GM23338 (cell line): Measurements from ENCODE around the gene B4GAT1. TPM values are rescaled to one million over a fixed set of nuclear protein-coding genes. Genes with fewer than 3 reads are reported as not detected.
A peak's percentile ranks its signal among the peaks of the same experiment; 100 is the strongest.
"Not testable (repeated sequence)": the region's sequence is repeated elsewhere in the genome, so short reads cannot be mapped to it uniquely, and the experiment has no call there.

ENCODE experiments used
- ATAC-seq: fragments of 200-7000 bp; cut with Tn5 transposase; 3 replicates; pipeline ENCODE4 v1.9.1; 2020
- DNase-seq: peaks from one replicate; pipeline ENCODE4 v3.0.0-alpha.2; 2015; ENCODE audit warnings: low spot score
- H2AFZ ChIP-seq: fragments of 200-600 bp; sonication (generic); 2 replicates; pipeline ENCODE4 v1.8.0; 2016; ENCODE audit warnings: antibody characterized with exemption, mild to moderate bottlenecking, moderate library complexity
- H3F3A ChIP-seq: fragments of 200-600 bp; sonication (generic); replicated peaks from 2 replicates; pipeline ENCODE4 v1.8.0; 2017; ENCODE audit warnings: antibody characterized with exemption, mixed run types, low read depth
- H3K27ac ChIP-seq: fragments of 200-600 bp; sonication (generic); 2 replicates; pipeline ENCODE4 v1.6.1; 2016; ENCODE audit warnings: low read depth
- H3K27me3 ChIP-seq: fragments of 200-600 bp; sonication (generic); 2 replicates; pipeline ENCODE4 v1.8.0; 2016; ENCODE audit warnings: mild to moderate bottlenecking, mixed run types, moderate library complexity; ENCODE audit not compliant: insufficient read depth
- H3K36me3 ChIP-seq: fragments of 200-600 bp; sonication (generic); 2 replicates; pipeline ENCODE4 v1.8.0; 2016; ENCODE audit warnings: mild to moderate bottlenecking; ENCODE audit not compliant: insufficient read depth
- H3K4me1 ChIP-seq: fragments of 200-600 bp; sonication (generic); 2 replicates; pipeline ENCODE4 v1.8.0; 2016; ENCODE audit warnings: mild to moderate bottlenecking, moderate library complexity; ENCODE audit not compliant: insufficient read depth
- H3K4me2 ChIP-seq: fragments of 200-600 bp; sonication (generic); 2 replicates; pipeline ENCODE4 v1.7.1; 2017; ENCODE audit warnings: mixed run types
- H3K4me3 ChIP-seq: fragments of 200-600 bp; sonication (generic); 2 replicates; pipeline ENCODE4 v1.6.1; 2016; ENCODE audit warnings: mixed run types
- H3K79me2 ChIP-seq: fragments of 200-600 bp; sonication (generic); replicated peaks from 2 replicates; pipeline ENCODE4 v1.8.0; 2017; ENCODE audit warnings: mild to moderate bottlenecking; ENCODE audit not compliant: insufficient read depth
- H3K9me2 ChIP-seq: fragments of 200-600 bp; sonication (generic); 2 replicates; pipeline ENCODE4 v1.8.0; 2017; ENCODE audit not compliant: insufficient read depth
- H4K20me1 ChIP-seq: fragments of 200-600 bp; sonication (generic); replicated peaks from 2 replicates; pipeline ENCODE4 v1.8.0; 2017; ENCODE audit warnings: mild to moderate bottlenecking; ENCODE audit not compliant: insufficient read depth
- H3K27ac Mint-ChIP-seq: 2 replicates; pipeline ENCODE4 v1.8.0; 2020; ENCODE audit warnings: inconsistent platforms, mild to moderate bottlenecking, moderate library complexity, mixed read lengths
- H3K27me3 Mint-ChIP-seq: 3 replicates; pipeline ENCODE4 v1.8.0; 2022; ENCODE audit warnings: low read depth, mild to moderate bottlenecking, moderate library complexity, mixed read lengths, inconsistent platforms; ENCODE audit not compliant: insufficient read depth, poor library complexity
- H3K36me3 Mint-ChIP-seq: 3 replicates; pipeline ENCODE4 v1.8.0; 2021; ENCODE audit warnings: low read depth, mild to moderate bottlenecking, inconsistent platforms, moderate library complexity, mixed read lengths
- H3K4me1 Mint-ChIP-seq: 3 replicates; pipeline ENCODE4 v1.8.0; 2020; ENCODE audit warnings: mild to moderate bottlenecking, inconsistent platforms, mixed read lengths
- H3K4me3 Mint-ChIP-seq: 3 replicates; pipeline ENCODE4 v1.8.0; 2021; ENCODE audit warnings: moderate library complexity, mild to moderate bottlenecking, inconsistent platforms, mixed read lengths
- H3K9me3 Mint-ChIP-seq: 3 replicates; pipeline ENCODE4 v1.8.0; 2020; ENCODE audit warnings: moderate library complexity, mild to moderate bottlenecking, inconsistent platforms, mixed read lengths
- CREB1 ChIP-seq: fragments of 250-450 bp; sonication (Bioruptor Pico); IDR thresholded peaks from 2 replicates; pipeline ENCODE4 v1.5.0; 2020; ENCODE audit warnings: low read depth, mild to moderate bottlenecking, moderate library complexity
- EZH2 ChIP-seq: fragments of 200-600 bp; sonication (generic); IDR thresholded peaks from one replicate; pipeline ENCODE4 v1.8.0; 2017; ENCODE audit warnings: antibody characterized with exemption, mild to moderate bottlenecking, low read depth; ENCODE audit not compliant: unreplicated experiment
- NANOG ChIP-seq: IDR thresholded peaks from 2 replicates; pipeline ENCODE4 v1.6.1; 2016; ENCODE audit warnings: antibody characterized with exemption, borderline replicate concordance
- POLR2AphosphoS5 ChIP-seq: IDR thresholded peaks from 2 replicates; pipeline ENCODE4 v1.6.1; 2016; ENCODE audit warnings: antibody characterized with exemption, low read depth
- ZNF114 ChIP-seq: fragments of 250-450 bp; sonication (Bioruptor Pico); IDR thresholded peaks from 2 replicates; pipeline ENCODE4 v1.5.0; 2020; ENCODE audit warnings: mild to moderate bottlenecking, moderate library complexity
- ZNF331 ChIP-seq: fragments of 250-450 bp; sonication (Bioruptor Pico); IDR thresholded peaks from 2 replicates; pipeline ENCODE4 v1.5.0; 2020; ENCODE audit warnings: low read depth, mild to moderate bottlenecking, moderate library complexity
- polyA plus RNA-seq: library from polyadenylated mRNA; unstranded; fragments of >200 nt; fragmentation: Nextera tagmentation; extraction: Ambion mirVana; gene quantifications from 2 replicates; pipeline ENCODE4 v1.2.1, GENCODE V29; 2016
- total RNA-seq: library from RNA; depleted of rRNA; stranded (reverse); fragments of >200 nt; shearing (Covaris generic); gene quantifications from 2 replicates; pipeline ENCODE4 v1.2.3, GENCODE V29; 2014
- TF ChIP-seq, protein P1 (sequence below): IDR thresholded peaks from one replicate; pipeline ENCODE4 v1.6.1; 2018; ENCODE audit warnings: antibody characterized with exemption; ENCODE audit not compliant: unreplicated experiment
- TF ChIP-seq, protein P2 (sequence below): fragments of 250-450 bp; sonication (Bioruptor Pico); IDR thresholded peaks from 2 replicates; pipeline ENCODE4 v1.5.0; 2020; ENCODE audit warnings: mild to moderate bottlenecking, moderate library complexity

B4GAT1 gene
- total and polyA plus RNA-seq, 2 experiments from 2014 or later, result 23.5 to 41.9 TPM

DNA sequence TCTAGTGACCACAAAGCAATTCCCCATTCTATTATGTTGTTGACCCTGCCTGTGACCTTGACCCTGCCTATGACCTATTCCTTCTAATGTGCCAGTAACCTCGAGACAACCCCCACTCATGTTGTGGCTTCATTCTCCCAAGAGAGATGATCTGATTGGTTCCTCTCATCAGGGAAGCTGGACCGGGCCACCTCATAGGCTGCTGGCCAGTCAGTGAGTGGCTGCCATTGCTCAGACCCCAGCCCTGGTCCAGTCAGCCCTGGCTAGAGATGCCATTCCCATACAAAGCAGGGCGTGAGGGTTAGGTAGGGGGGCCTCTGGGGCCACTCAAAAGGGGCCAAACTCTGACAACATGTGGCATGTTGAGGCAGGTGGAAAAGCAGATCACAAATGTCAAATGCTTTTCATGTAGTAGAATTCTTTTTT lies 12.2 kb upstream of the B4GAT1 start (continued):
- TF ChIP-seq, protein P1, sequence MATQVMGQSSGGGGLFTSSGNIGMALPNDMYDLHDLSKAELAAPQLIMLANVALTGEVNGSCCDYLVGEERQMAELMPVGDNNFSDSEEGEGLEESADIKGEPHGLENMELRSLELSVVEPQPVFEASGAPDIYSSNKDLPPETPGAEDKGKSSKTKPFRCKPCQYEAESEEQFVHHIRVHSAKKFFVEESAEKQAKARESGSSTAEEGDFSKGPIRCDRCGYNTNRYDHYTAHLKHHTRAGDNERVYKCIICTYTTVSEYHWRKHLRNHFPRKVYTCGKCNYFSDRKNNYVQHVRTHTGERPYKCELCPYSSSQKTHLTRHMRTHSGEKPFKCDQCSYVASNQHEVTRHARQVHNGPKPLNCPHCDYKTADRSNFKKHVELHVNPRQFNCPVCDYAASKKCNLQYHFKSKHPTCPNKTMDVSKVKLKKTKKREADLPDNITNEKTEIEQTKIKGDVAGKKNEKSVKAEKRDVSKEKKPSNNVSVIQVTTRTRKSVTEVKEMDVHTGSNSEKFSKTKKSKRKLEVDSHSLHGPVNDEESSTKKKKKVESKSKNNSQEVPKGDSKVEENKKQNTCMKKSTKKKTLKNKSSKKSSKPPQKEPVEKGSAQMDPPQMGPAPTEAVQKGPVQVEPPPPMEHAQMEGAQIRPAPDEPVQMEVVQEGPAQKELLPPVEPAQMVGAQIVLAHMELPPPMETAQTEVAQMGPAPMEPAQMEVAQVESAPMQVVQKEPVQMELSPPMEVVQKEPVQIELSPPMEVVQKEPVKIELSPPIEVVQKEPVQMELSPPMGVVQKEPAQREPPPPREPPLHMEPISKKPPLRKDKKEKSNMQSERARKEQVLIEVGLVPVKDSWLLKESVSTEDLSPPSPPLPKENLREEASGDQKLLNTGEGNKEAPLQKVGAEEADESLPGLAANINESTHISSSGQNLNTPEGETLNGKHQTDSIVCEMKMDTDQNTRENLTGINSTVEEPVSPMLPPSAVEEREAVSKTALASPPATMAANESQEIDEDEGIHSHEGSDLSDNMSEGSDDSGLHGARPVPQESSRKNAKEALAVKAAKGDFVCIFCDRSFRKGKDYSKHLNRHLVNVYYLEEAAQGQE, result no peak
- TF ChIP-seq EZH2 (no peak), ZNF114 (CRISPR knock-in tag) (no peak), CREB1 (CRISPR knock-in tag) (0 out of 2 replicates have a peak, but pooled peaks have one; percentile 4), POLR2AphosphoS5 (peak; percentile 35; the same call in 1 of the 2 replicates), ZNF331 (no peak), NANOG (no peak)
- TF ChIP-seq, protein P2, sequence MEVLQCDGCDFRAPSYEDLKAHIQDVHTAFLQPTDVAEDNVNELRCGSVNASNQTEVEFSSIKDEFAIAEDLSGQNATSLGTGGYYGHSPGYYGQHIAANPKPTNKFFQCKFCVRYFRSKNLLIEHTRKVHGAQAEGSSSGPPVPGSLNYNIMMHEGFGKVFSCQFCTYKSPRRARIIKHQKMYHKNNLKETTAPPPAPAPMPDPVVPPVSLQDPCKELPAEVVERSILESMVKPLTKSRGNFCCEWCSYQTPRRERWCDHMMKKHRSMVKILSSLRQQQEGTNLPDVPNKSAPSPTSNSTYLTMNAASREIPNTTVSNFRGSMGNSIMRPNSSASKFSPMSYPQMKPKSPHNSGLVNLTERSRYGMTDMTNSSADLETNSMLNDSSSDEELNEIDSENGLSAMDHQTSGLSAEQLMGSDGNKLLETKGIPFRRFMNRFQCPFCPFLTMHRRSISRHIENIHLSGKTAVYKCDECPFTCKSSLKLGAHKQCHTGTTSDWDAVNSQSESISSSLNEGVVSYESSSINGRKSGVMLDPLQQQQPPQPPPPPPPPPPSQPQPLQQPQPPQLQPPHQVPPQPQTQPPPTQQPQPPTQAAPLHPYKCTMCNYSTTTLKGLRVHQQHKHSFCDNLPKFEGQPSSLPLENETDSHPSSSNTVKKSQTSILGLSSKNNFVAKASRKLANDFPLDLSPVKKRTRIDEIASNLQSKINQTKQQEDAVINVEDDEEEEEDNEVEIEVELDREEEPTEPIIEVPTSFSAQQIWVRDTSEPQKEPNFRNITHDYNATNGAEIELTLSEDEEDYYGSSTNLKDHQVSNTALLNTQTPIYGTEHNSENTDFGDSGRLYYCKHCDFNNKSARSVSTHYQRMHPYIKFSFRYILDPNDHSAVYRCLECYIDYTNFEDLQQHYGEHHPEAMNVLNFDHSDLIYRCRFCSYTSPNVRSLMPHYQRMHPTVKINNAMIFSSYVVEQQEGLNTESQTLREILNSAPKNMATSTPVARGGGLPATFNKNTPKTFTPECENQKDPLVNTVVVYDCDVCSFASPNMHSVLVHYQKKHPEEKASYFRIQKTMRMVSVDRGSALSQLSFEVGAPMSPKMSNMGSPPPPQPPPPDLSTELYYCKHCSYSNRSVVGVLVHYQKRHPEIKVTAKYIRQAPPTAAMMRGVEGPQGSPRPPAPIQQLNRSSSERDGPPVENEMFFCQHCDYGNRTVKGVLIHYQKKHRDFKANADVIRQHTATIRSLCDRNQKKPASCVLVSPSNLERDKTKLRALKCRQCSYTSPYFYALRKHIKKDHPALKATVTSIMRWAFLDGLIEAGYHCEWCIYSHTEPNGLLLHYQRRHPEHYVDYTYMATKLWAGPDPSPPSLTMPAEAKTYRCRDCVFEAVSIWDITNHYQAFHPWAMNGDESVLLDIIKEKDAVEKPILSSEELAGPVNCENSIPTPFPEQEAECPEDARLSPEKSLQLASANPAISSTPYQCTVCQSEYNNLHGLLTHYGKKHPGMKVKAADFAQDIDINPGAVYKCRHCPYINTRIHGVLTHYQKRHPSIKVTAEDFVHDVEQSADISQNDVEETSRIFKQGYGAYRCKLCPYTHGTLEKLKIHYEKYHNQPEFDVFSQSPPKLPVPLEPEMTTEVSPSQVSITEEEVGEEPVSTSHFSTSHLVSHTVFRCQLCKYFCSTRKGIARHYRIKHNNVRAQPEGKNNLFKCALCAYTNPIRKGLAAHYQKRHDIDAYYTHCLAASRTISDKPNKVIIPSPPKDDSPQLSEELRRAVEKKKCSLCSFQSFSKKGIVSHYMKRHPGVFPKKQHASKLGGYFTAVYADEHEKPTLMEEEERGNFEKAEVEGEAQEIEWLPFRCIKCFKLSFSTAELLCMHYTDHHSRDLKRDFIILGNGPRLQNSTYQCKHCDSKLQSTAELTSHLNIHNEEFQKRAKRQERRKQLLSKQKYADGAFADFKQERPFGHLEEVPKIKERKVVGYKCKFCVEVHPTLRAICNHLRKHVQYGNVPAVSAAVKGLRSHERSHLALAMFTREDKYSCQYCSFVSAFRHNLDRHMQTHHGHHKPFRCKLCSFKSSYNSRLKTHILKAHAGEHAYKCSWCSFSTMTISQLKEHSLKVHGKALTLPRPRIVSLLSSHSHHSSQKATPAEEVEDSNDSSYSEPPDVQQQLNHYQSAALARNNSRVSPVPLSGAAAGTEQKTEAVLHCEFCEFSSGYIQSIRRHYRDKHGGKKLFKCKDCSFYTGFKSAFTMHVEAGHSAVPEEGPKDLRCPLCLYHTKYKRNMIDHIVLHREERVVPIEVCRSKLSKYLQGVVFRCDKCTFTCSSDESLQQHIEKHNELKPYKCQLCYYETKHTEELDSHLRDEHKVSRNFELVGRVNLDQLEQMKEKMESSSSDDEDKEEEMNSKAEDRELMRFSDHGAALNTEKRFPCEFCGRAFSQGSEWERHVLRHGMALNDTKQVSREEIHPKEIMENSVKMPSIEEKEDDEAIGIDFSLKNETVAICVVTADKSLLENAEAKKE, result no peak

DNA sequence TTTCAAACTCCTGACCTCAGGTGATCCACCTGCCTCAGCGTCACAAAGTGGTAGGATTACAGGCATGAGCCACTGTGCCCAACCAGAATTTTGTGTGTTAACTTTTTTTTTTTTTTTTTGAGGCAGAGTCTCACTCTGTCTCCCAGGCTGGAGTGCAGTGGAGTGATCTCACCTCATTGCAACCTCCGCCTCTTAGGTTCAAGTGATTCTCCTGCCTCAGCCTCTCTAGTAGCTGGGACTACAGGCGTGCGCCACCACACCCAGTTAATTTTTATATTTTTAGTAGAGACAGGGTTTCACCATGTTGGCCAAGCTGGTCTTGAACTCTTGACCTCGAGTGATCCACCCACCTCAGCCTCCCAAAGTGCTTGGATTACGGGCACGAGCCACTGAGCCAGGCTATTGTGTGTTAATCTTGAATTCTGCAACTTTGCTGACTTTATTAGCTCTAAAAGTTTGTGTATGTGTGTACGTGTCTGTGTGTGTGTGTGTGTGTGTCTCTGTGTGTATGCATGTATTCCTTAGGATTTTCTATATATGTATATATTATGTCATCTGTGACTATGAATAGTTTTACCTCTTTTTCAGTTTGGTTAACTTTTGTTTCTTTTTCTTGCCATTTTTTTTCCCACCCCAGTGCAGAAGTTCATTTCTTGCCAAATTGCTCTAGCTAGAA lies 3.3 kb upstream of the B4GAT1 start:
- not testable (repeated sequence) for H3K4me3 ChIP-seq, H3K27ac Mint-ChIP-seq, H3K79me2 ChIP-seq, H3K4me3 Mint-ChIP-seq, ATAC-seq, DNase-seq, H3K27ac ChIP-seq, H3K27me3 ChIP-seq, H3K4me2 ChIP-seq, H3K9me2 ChIP-seq, H2AFZ ChIP-seq, H3K4me1 ChIP-seq, H4K20me1 ChIP-seq, H3K9me3 Mint-ChIP-seq, H3K36me3 ChIP-seq
- Mint-ChIP-seq H3K27me3 (peaks cover 18% of the 10 kb centered on the region), H3K4me1 (peaks cover 11% of the 10 kb centered on the region), H3K36me3 (peaks cover 13% of the 10 kb centered on the region)
- H3F3A ChIP-seq, result peaks cover 14% of the 10 kb centered on the region
